Measurements from ENCODE around the gene MOCOS. TPM values are rescaled to one million over a fixed set of nuclear protein-coding genes. Genes with fewer than 3 reads are reported as not detected.
"Not testable (repeated sequence)": the region's sequence is repeated elsewhere in the genome, so short reads cannot be mapped to it uniquely, and the experiment has no call there.

MOCOS gene
- total and polyA plus RNA-seq, 8 donors = 0.45 to 4.6 (median 2.7) TPM

DNA sequence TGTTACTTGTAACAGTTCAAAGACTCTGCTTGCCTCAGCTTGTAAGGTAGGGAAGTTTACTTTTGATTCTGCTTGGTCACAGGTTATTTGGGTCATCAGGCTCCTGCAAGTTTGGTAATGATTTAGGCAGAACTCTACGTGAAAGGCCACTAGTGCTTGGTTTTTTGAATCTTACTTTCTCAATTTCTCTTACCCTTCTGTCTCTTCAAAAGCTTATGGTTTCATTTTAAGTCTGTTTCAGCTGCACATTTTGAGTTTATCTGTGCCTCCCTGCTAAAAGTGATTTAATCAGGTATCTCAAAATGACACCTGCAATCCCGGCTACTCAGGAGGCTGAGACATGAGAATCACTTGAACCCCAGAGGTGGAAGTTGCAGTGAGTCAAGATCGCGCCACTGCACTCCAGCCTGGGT, 26.3 kb upstream of the MOCOS start:
- H3K27me3 ChIP-seq = no peaks in the 10 kb centered on the region
- no peak for TF ChIP-seq POLR2A (IDR thresholded peaks at IDR 0.05)
- TF ChIP-seq, protein P1, sequence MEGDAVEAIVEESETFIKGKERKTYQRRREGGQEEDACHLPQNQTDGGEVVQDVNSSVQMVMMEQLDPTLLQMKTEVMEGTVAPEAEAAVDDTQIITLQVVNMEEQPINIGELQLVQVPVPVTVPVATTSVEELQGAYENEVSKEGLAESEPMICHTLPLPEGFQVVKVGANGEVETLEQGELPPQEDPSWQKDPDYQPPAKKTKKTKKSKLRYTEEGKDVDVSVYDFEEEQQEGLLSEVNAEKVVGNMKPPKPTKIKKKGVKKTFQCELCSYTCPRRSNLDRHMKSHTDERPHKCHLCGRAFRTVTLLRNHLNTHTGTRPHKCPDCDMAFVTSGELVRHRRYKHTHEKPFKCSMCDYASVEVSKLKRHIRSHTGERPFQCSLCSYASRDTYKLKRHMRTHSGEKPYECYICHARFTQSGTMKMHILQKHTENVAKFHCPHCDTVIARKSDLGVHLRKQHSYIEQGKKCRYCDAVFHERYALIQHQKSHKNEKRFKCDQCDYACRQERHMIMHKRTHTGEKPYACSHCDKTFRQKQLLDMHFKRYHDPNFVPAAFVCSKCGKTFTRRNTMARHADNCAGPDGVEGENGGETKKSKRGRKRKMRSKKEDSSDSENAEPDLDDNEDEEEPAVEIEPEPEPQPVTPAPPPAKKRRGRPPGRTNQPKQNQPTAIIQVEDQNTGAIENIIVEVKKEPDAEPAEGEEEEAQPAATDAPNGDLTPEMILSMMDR (IDR thresholded peaks at IDR 0.05) = no peak
- no peak for TF ChIP-seq POLR2AphosphoS5 (IDR thresholded peaks at IDR 0.05)
- TF ChIP-seq EP300 (IDR thresholded peaks at IDR 0.05) = no peak
- intact Hi-C loops (cut with DNase I; ENCODE audit: low total_unique reads) = no loop called here
- no peak overlapping the region for H3K27ac ChIP-seq
- H3K4me1 ChIP-seq = no peaks in the 10 kb centered on the region
- WGBS, 5 donors = 75 to 86% (median 77%) methylated on average over 4 of the region's 4 CpGs
- no peak overlapping the region for H3K4me3 ChIP-seq
- no peak for DNase-seq
- no peaks in the 10 kb centered on the region for H3K9me3 ChIP-seq
- H3K36me3 ChIP-seq = peaks cover 56 to 100% (median 93%) of the 10 kb centered on the region in 4 donors

DNA sequence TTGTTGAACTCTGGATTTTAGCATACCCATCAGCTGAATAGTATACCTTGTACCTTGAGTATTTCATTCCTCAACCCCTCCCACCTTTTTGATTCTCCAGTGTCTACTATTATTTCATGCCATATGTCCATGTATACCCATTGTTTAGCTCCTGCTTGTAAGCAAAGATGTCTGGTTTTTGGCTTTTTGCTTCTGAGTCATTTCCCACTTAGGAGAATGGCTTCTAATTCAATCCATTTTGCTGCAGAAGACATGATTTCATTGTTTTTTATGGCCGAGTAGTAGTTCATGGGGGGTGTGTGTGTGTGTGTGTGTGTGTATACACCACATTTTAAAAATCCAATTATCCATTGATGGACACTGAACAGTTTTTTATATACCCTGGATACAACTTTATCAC, 24.3 kb upstream of the MOCOS start:
- Histone ChIP-seq H3K27ac (no peak overlapping the region), H3K4me1 (no peaks in the 10 kb centered on the region), H3K9me3 (no peaks in the 10 kb centered on the region), H3K4me3 (no peak overlapping the region), H3K27me3 (no peaks in the 10 kb centered on the region), H3K36me3 (peaks cover 54 to 99% (median 91%) of the 10 kb centered on the region in 4 donors)
- WGBS, 5 donors = 74 to 95% (median 92%) methylated on average over 1 of the region's 1 CpG
- intact Hi-C loops (cut with DNase I; ENCODE audit: low total_unique reads) = no loop called here
- DNase-seq = no peak
- TF ChIP-seq, protein P1 (IDR thresholded peaks at IDR 0.05) = no peak
- TF ChIP-seq EP300 (IDR thresholded peaks at IDR 0.05) (no peak), POLR2A (IDR thresholded peaks at IDR 0.05) (no peak), POLR2AphosphoS5 (IDR thresholded peaks at IDR 0.05) (no peak)

DNA sequence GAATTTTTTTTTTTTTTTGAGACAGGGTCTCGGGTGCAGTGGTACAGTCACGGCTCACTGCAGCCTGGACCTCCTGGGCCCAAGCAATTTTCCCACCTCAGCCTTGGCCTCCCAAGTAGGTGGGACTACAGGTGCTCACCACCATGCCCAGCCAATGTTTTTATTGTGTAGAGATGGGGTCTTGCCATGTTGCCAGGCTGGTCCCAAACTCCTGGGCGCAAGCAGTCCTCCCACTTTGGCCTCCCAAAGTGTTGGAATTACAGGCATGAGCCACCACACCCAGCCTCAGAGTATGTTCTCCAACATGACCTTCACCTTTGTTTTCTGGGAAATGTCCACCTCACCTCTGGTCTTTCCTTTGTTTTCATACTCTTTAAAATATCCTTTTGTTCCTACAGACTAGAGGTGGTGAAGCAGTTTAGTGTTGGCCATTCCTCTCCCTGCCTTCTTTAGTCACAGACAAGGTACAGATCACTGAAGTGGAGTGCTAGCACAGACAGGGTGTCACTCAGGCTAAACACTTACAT, 19.5 kb upstream of the MOCOS start:
- Histone ChIP-seq H3K4me1 (no peaks in the 10 kb centered on the region), H3K9me3 (no peaks in the 10 kb centered on the region), H3K4me3 (no peak overlapping the region), H3K36me3 (peaks cover 50 to 99% (median 91%) of the 10 kb centered on the region in 4 donors), H3K27me3 (no peaks in the 10 kb centered on the region), H3K27ac (no peak overlapping the region)
- intact Hi-C loops (cut with DNase I; ENCODE audit: low total_unique reads) = no loop called here
- 94 to 100% (median 97%) methylated on average over 3 of the region's 3 CpGs for WGBS, 5 donors
- TF ChIP-seq POLR2A (IDR thresholded peaks at IDR 0.05) = no peak
- no peak for TF ChIP-seq EP300 (IDR thresholded peaks at IDR 0.05)
- TF ChIP-seq POLR2AphosphoS5 (IDR thresholded peaks at IDR 0.05) = no peak
- TF ChIP-seq, protein P1 (IDR thresholded peaks at IDR 0.05) = no peak
- no peak for DNase-seq

DNA sequence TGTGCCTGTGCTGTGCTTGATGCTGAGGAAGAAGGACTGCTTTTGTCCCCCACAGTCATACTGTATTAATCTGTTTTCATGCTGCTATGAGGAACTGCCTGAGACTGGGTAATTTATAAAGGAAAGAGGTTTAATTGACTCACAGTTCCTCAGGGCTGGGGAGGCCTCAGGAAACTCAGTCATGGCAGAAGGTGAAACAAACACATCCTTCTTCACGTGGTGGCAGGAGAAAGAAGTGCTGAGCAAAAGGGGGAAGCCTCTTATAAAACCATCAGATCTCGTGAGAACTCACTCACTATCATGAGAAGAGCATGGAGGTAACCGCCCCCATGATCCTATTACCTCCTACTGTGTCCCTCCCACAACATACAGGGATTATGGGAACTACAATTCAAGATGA, 19.0 kb upstream of the MOCOS start:
- H3K9me3 ChIP-seq; H3K4me3 ChIP-seq; H3K4me1 ChIP-seq; H3K27ac ChIP-seq; DNase-seq; H3K27me3 ChIP-seq; intact Hi-C loops (cut with DNase I; ENCODE audit: low total_unique reads): not testable (repeated sequence)
- peaks cover 51 to 99% (median 92%) of the 10 kb centered on the region in 4 donors for H3K36me3 ChIP-seq
- WGBS, 5 donors = 82 to 95% (median 94%) methylated on average over 3 of the region's 3 CpGs

DNA sequence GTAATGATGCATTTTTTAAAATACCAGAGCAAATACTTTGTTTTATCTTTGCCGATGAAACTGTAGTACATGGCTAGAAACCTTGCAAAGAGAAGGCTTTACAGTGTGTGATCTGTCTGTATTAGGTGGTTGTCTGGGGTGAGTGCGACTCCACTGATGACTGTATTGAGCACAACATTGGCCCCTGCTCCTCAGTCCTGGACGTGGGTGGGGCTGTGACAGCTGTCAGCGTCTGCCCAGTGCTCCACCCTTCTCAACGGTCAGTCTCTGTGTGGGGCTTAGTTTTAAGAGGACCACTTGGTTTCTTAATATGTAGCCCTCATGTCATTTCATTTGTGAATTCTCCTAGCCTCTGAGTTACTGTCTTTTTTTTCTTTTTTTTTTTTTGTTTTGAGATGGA, 17.4 kb upstream of the MOCOS start:
- Histone ChIP-seq H3K27ac (no peak overlapping the region), H3K9me3 (no peaks in the 10 kb centered on the region), H3K27me3 (no peaks in the 10 kb centered on the region), H3K4me3 (no peak overlapping the region), H3K4me1 (no peaks in the 10 kb centered on the region), H3K36me3 (peaks cover 42 to 99% (median 96%) of the 10 kb centered on the region in 4 donors)
- intact Hi-C loops (cut with DNase I; ENCODE audit: low total_unique reads) = no loop called here
- DNase-seq = no peak
- 61 to 87% (median 83%) methylated on average over 5 of the region's 5 CpGs for WGBS, 5 donors
- TF ChIP-seq POLR2A (IDR thresholded peaks at IDR 0.05) (no peak), EP300 (IDR thresholded peaks at IDR 0.05) (no peak), POLR2AphosphoS5 (IDR thresholded peaks at IDR 0.05) (no peak)
